PC-3 (cell line): ENCODE data around the gene TACR2. TPM values are rescaled to one million over a fixed set of nuclear protein-coding genes. Genes with fewer than 3 reads are reported as not detected.

Experiments used
- ATAC-seq: fragments of 200-7000 bp; cut with Tn5 transposase; 2 replicates; pipeline ENCODE4 v1.9.1; 2020; ENCODE audit warnings: mild to moderate bottlenecking, moderate library complexity
- BruUV-seq: library from RNA; stranded (reverse); fragments of 400-500 nt; replicated peaks from 2 replicates; lab custom pipeline; 2021; lab: Mats Ljungman, UMichigan
- CTCF ChIA-PET: fragments of 300-600 bp; sonication (Branson Sonifier 250); formaldehyde crosslinking; loops from one replicate; lab custom pipeline; 2022; ENCODE audit warnings: antibody characterized with exemption; lab: Charles Lee
- POLR2A ChIA-PET: fragments of 300-600 bp; sonication (Branson Sonifier 250); formaldehyde crosslinking; loops from one replicate; lab custom pipeline; 2022; ENCODE audit warnings: antibody characterized with exemption; ENCODE audit not compliant: unreplicated experiment; lab: Charles Lee
- DNase-seq: peaks from one replicate; pipeline ENCODE4 v3.0.0-alpha.2; 2015
- H2AFZ ChIP-seq: fragments of 300-600 bp; sonication (generic); 2 replicates; pipeline ENCODE4 v1.6.0; 2016; ENCODE audit warnings: antibody characterized with exemption, low read length
- H3F3A ChIP-seq: fragments of 300-600 bp; sonication (generic); one replicate; pipeline ENCODE4 v1.6.0; 2017; ENCODE audit warnings: antibody characterized with exemption, low read length, control low read depth, mild to moderate bottlenecking; ENCODE audit not compliant: unreplicated experiment
- H3K27ac ChIP-seq: fragments of 300-600 bp; sonication (generic); 2 replicates; pipeline ENCODE4 v1.5.1; 2016; ENCODE audit warnings: mild to moderate bottlenecking, low read length
- H3K27me3 ChIP-seq: fragments of 300-600 bp; sonication (generic); 2 replicates; pipeline ENCODE4 v1.6.1; 2016; ENCODE audit warnings: low read length, mixed read lengths
- H3K36me3 ChIP-seq: fragments of 300-600 bp; sonication (generic); 2 replicates; pipeline ENCODE4 v1.6.1; 2016; ENCODE audit warnings: low read depth, mixed run types, low read length, mixed read lengths
- H3K4me1 ChIP-seq: fragments of 300-600 bp; sonication (generic); 2 replicates; pipeline ENCODE4 v1.5.1; 2016; ENCODE audit warnings: low read length; ENCODE audit not compliant: insufficient read depth
- H3K4me2 ChIP-seq: fragments of 300-600 bp; sonication (generic); 2 replicates; pipeline ENCODE4 v1.6.0; 2016; ENCODE audit warnings: low read length
- H3K4me3 ChIP-seq: fragments of 300-600 bp; sonication (generic); 2 replicates; pipeline ENCODE4 v1.5.1; 2016; ENCODE audit warnings: mild to moderate bottlenecking, low read length, mixed read lengths
- H3K79me2 ChIP-seq: fragments of 300-600 bp; sonication (generic); 2 replicates; pipeline ENCODE4 v1.6.1; 2017; ENCODE audit warnings: low read length, mixed read lengths
- H3K9ac ChIP-seq: fragments of 300-600 bp; sonication (generic); 2 replicates; pipeline ENCODE4 v1.6.0; 2016; ENCODE audit warnings: mild to moderate bottlenecking, low read length
- H3K9me2 ChIP-seq: fragments of 300-600 bp; sonication (generic); replicated peaks from 2 replicates; pipeline ENCODE4 v1.6.1; 2016; ENCODE audit warnings: mixed run types, low read length, mixed read lengths
- H3K9me3 ChIP-seq: fragments of 300-600 bp; sonication (generic); 2 replicates; pipeline ENCODE4 v1.6.1; 2016; ENCODE audit warnings: low read length, mixed read lengths
- H4K20me1 ChIP-seq: fragments of 300-600 bp; sonication (generic); 2 replicates; pipeline ENCODE4 v1.6.1; 2016; ENCODE audit warnings: low read length, mixed read lengths
- EZH2 ChIP-seq: fragments of 300-600 bp; sonication (generic); IDR thresholded peaks from one replicate; pipeline ENCODE4 v1.6.1; 2017; ENCODE audit warnings: antibody characterized with exemption, mild to moderate bottlenecking, low read length; ENCODE audit not compliant: unreplicated experiment
- EZH2phosphoT487 ChIP-seq: fragments of 300-600 bp; sonication (generic); IDR thresholded peaks from 2 replicates; pipeline ENCODE4 v1.6.1; 2018; ENCODE audit warnings: mild to moderate bottlenecking, antibody characterized with exemption, low read length, borderline replicate concordance
- intact Hi-C: fragments of 100-400 bp; cut with micrococcal nuclease; formaldehyde crosslinking; loops from 2 replicates; pipeline ENCODE4 v1.9.0; 2023
- total RNA-seq: library from RNA; depleted of rRNA; stranded (reverse); fragments of >200 nt; gene quantifications from 2 replicates; pipeline ENCODE4 v1.2.3, GENCODE V29; 2014
- TF ChIP-seq, protein P1 (sequence below): fragments of 300-600 bp; sonication (generic); conservative IDR thresholded peaks from 2 replicates; pipeline ENCODE4 v1.5.1; 2017; ENCODE audit warnings: antibody characterized with exemption, low read depth, mild to moderate bottlenecking, low read length

TACR2 gene
- total RNA-seq, 1 experiment from 2014 or later, result 0.40 TPM

DNA sequence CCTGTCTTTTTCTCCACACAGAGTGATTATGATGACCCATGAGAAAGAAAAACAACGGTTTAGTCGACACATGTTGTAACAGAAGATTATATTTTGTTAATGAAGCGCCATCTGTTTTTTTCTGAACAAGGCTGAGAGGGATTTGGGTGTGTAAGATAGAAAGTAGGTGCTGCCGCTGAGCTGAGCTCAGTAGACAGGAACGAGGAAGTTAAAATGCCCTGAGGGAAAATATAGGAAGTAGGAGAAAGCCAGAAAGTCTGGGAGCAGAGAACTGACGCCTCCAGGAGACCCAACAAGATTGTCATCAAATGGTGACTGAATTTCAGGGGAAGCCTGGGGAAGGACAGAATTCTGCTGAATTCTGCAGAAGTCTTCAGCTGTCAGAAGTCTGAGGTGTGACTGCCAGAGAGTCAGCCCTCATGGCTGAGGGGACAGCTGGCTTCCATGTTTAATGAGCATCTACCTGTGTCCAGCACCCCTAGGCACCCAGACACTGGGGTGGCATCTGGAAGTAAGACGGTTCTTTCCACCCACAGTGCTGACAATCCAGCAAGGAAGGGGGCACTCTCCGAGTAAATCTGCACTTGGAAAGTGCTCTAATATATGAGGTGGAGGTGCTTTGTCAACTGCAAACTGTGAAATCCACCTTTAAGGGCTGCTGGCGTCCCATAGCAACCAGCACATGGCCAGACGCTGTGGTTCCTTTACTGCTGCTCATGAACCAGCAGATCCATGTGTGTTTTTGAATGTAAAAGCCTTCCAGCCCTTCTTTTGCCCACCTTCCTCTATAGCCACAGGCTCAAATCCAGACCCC is 22.0 kb upstream of the TACR2 start:
- Histone ChIP-seq H3F3A (peaks cover 24% of the 10 kb centered on the region), H3K9me2 (no peaks in the 10 kb centered on the region), H3K36me3 (no peaks in the 10 kb centered on the region), H3K27ac (peak overlapping the region; percentile 91), H4K20me1 (no peaks in the 10 kb centered on the region), H3K4me3 (peak overlapping the region; percentile 31), H3K27me3 (no peaks in the 10 kb centered on the region), H3K9me3 (no peaks in the 10 kb centered on the region), H3K9ac (peak overlapping the region; percentile 78), H3K4me2 (peak overlapping the region; percentile 72), H3K4me1 (peaks cover 60% of the 10 kb centered on the region), H2AFZ (peak overlapping the region; percentile 57), H3K79me2 (no peaks in the 10 kb centered on the region)
- TF ChIP-seq EZH2 (no peak), EZH2phosphoT487 (no peak)
- TF ChIP-seq, protein P1, sequence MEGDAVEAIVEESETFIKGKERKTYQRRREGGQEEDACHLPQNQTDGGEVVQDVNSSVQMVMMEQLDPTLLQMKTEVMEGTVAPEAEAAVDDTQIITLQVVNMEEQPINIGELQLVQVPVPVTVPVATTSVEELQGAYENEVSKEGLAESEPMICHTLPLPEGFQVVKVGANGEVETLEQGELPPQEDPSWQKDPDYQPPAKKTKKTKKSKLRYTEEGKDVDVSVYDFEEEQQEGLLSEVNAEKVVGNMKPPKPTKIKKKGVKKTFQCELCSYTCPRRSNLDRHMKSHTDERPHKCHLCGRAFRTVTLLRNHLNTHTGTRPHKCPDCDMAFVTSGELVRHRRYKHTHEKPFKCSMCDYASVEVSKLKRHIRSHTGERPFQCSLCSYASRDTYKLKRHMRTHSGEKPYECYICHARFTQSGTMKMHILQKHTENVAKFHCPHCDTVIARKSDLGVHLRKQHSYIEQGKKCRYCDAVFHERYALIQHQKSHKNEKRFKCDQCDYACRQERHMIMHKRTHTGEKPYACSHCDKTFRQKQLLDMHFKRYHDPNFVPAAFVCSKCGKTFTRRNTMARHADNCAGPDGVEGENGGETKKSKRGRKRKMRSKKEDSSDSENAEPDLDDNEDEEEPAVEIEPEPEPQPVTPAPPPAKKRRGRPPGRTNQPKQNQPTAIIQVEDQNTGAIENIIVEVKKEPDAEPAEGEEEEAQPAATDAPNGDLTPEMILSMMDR, result peak; percentile 25
- ATAC-seq (peak; percentile 69), DNase-seq (peak; percentile 99)
- ChIA-PET CTCF (interaction anchor here (0.7 to 2.2 kb wide), 7 partner anchors 8 to 198 kb away, joined by 4 to 16 read pairs (median 5); no protein-coding TSS in a partner anchor), POLR2A (interaction anchor here (0.6 to 1.9 kb wide), 4 partner anchors 8 to 429 kb away, joined by 3 to 14 read pairs (median 7); no protein-coding TSS in a partner anchor)
- BruUV-seq, result TSS peak; percentile 84
- intact Hi-C loops, result loop anchor here (1.0 kb wide), 1 partner anchor 8 kb away; no protein-coding TSS in a partner anchor

DNA sequence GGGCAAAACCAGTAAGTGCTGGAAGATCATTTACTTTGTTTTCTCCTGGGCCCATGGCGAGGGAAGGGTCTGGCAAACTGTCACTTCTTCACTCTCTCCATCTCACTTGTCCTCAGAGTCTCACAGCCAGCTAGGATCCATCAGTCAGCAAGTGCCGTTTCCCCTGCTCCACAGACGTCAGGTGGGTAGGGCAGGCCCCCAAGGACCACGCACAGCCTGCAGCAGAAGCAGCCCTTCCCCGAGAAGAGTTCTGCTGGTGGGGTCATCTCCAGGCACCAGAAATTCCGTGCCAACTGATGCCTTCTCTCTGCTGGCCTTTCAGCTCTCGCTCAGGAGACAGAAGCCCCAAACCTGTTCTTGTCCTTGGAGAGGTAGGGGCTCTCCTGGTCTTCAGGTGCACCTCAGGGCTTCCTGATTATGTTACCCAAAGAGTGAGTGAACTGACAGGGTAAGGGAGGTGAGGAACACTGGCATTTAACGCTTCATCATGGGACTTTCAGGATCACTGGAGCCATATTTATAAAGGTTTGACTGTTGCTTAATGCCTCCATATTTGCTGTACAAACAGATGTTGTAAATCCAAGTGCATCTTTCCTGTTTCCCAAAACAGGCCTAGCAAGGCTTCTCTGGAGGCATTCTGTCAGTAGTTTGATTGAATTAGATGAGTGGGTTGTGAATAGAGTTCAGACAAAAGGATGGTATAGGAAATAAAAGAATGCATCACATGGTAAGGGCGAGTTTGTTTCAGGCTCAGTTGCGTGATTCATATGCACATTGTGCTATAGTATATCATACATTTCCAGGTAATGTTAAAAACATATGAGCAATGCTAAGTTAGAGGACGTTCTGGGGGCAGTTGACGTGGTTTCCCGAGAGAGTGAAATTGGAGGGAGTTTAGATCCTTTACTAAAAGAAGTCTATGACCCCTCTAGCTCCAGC is 20.9 kb upstream of the TACR2 start:
- peak overlapping the region; percentile 72 for H3K4me2 ChIP-seq
- H3K27me3 ChIP-seq, result no peaks in the 10 kb centered on the region
- ChIA-PET POLR2A (interaction anchor here (0.6 to 1.9 kb wide), 3 partner anchors 9 to 16 kb away, joined by 3 to 7 read pairs (median 7); no protein-coding TSS in a partner anchor), CTCF (interaction anchor here (0.8 to 2.2 kb wide), 5 partner anchors 10 to 70 kb away, joined by 4 to 16 read pairs (median 8); no protein-coding TSS in a partner anchor)
- H4K20me1 ChIP-seq, result no peaks in the 10 kb centered on the region
- no peaks in the 10 kb centered on the region for H3K9me2 ChIP-seq
- H3K79me2 ChIP-seq, result no peaks in the 10 kb centered on the region
- BruUV-seq, result no TSS peak
- H3K9ac ChIP-seq, result peak overlapping the region; percentile 78
- peaks cover 24% of the 10 kb centered on the region for H3F3A ChIP-seq
- ATAC-seq, result no peak
- DNase-seq, result peak; percentile 70
- H2AFZ ChIP-seq, result peak overlapping the region; percentile 57
- intact Hi-C loops, result loop anchor here (1.0 kb wide), 1 partner anchor 9 kb away; no protein-coding TSS in a partner anchor
- TF ChIP-seq EZH2phosphoT487, result no peak
- no peak for TF ChIP-seq EZH2
- TF ChIP-seq, protein P1, result no peak
- H3K36me3 ChIP-seq, result no peaks in the 10 kb centered on the region
- peaks cover 60% of the 10 kb centered on the region for H3K4me1 ChIP-seq
- peak overlapping the region; percentile 91 for H3K27ac ChIP-seq
- no peaks in the 10 kb centered on the region for H3K9me3 ChIP-seq
- H3K4me3 ChIP-seq, result peak overlapping the region; percentile 31; the same call in 1 of the 2 replicates
